OCI-LY7 (cell line): ENCODE results near the gene ABCA4.

Experiments
- EZH2phosphoT487 ChIP-seq: fragments of 200-600 bp; sonication (generic); IDR thresholded peaks from 2 replicates; pipeline ENCODE4 v1.6.1; 2018; ENCODE audit warnings: low read depth, borderline replicate concordance, mild to moderate bottlenecking, mixed run types, antibody characterized with exemption, low read length, moderate library complexity, mixed read lengths
- TF ChIP-seq, protein P1 (sequence below): fragments of 200-600 bp; sonication (generic); conservative IDR thresholded peaks from 2 replicates; pipeline ENCODE4 v1.5.1; 2014; ENCODE audit warnings: mild to moderate bottlenecking, antibody characterized with exemption, low read length, moderate library complexity, mixed read lengths

DNA sequence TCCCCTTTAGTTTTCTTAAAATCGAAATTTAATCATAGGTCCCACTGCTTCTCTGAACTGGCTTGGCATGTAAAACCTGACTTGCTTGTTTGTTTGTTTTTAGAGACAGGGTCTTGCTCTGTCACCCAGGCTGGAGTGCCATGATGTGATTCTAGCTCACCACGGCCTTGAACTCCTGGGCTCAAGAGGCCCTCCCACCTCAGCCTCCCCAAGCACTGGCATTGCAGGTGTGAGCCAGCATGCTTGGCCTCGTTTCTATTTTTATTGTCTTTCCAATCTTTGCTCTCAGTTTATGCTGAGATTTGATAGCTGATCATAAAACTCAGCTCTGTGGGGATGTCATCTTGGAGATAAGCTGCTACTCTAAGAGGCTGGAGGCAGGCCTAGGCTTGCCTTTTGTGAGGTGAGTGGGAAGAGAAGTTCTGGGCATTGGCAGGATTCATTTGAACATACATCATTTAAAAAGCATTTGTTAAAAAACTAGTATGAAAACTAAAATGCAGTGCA, 160.3 kb downstream of the ABCA4 start:
- TF ChIP-seq, protein P1, sequence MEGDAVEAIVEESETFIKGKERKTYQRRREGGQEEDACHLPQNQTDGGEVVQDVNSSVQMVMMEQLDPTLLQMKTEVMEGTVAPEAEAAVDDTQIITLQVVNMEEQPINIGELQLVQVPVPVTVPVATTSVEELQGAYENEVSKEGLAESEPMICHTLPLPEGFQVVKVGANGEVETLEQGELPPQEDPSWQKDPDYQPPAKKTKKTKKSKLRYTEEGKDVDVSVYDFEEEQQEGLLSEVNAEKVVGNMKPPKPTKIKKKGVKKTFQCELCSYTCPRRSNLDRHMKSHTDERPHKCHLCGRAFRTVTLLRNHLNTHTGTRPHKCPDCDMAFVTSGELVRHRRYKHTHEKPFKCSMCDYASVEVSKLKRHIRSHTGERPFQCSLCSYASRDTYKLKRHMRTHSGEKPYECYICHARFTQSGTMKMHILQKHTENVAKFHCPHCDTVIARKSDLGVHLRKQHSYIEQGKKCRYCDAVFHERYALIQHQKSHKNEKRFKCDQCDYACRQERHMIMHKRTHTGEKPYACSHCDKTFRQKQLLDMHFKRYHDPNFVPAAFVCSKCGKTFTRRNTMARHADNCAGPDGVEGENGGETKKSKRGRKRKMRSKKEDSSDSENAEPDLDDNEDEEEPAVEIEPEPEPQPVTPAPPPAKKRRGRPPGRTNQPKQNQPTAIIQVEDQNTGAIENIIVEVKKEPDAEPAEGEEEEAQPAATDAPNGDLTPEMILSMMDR = no peak
- no peak for TF ChIP-seq EZH2phosphoT487
